ENCODE measurements around the gene SLC12A4.

Gene SLC12A4

DNA sequence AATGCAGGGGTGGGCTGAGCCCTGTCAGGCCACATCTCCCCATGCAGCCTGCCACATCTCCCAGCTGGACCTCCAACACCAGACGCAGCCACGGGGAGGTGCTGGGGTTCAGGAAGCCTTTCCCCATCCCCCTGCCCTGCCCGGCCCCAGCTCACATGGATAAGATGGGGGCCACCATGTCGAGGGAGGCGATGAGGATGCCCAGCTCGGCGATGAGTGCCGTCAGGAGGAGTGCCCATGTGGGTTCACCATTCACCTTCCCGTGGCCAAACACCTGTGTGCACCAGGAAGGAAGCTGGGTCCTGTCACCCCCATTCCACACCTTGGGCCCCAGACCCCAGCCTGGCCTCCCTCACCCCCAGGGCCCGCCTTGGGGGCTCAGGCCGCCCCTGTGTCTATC lies 18.8 kb downstream of the SLC12A4 start:
- Histone ChIP-seq H3K27me3 (replicated peaks; ENCODE audit: control insufficient read depth, insufficient read depth, low read length, poor library complexity, severe bottlenecking) (no peaks in the 10 kb centered on the region), H3K36me3 (ENCODE audit: control insufficient read depth, insufficient read depth, low read length) (peaks cover 29% of the 10 kb centered on the region), H3K4me3 (ENCODE audit: insufficient read depth, low read depth, low read length, poor library complexity, severe bottlenecking) (no peak overlapping the region), H3K9me3 (ENCODE audit: control insufficient read depth, low read length) (no peaks in the 10 kb centered on the region), H3K4me1 (ENCODE audit: control insufficient read depth, insufficient read depth, low read length, poor library complexity, severe bottlenecking) (no peaks in the 10 kb centered on the region), H3K27ac (ENCODE audit: insufficient read depth, low read length, poor library complexity, severe bottlenecking) (no peak overlapping the region)
- no peak for DNase-seq

DNA sequence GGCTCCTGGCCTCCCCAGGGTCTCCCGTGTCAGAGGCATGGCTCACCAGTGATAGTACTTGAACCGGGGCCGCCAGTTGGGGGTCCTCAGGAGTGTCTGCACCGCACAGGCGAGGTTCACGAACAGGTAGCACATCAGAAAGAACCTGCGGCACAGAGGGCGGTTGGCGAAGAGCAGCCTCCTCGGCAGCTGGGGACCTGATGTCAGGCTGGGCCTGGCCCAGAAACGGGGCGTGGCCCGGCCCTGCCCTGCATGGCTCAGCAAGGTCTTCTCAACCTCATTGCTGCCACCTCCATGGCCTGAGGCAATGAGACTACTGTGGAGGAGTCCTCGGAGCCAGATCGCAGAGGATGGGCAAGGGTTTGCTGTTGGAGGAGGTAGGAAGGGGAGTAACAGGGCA lies 20.4 kb downstream of the SLC12A4 start:
- H3K36me3 ChIP-seq (ENCODE audit: control insufficient read depth, insufficient read depth, low read length) = peaks cover 28% of the 10 kb centered on the region
- H3K27ac ChIP-seq (ENCODE audit: insufficient read depth, low read length, poor library complexity, severe bottlenecking) = no peak overlapping the region
- no peaks in the 10 kb centered on the region for H3K27me3 ChIP-seq (replicated peaks; ENCODE audit: control insufficient read depth, insufficient read depth, low read length, poor library complexity, severe bottlenecking)
- no peak for DNase-seq
- H3K4me3 ChIP-seq (ENCODE audit: insufficient read depth, low read depth, low read length, poor library complexity, severe bottlenecking) = no peak overlapping the region
- no peaks in the 10 kb centered on the region for H3K9me3 ChIP-seq (ENCODE audit: control insufficient read depth, low read length)
- no peaks in the 10 kb centered on the region for H3K4me1 ChIP-seq (ENCODE audit: control insufficient read depth, insufficient read depth, low read length, poor library complexity, severe bottlenecking)

DNA sequence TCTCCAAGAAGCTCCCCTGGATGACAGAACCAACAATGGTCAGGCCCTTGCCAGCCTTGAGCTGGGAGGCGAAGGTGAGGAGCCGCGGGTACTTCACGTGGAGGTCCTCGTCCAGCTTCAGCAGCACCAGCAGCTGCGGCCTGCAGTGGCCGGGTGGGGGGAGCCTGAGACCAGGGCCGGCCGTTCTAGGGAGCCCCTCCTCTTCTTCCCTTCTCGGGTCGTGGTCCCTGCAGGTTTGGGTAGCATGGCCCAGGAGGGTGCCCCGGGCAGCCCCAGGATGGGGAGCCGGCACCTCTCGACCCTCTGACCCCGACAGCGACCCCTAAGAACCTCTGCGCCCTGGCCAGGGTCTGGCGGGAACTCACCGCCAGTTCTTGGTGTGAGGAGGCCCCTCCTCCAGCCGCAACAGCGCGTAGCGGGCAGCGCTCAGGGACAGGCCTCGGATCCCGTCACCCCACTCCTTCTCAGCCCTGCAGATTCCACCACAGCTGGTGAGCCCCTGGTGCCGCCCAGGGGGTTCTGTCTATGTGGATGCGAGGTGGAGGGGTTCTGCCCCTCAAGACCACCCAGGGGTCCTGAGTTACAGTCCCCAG lies 21.4 kb downstream of the SLC12A4 start:
- Histone ChIP-seq H3K4me3 (ENCODE audit: insufficient read depth, low read depth, low read length, poor library complexity, severe bottlenecking) (no peak overlapping the region), H3K9me3 (ENCODE audit: control insufficient read depth, low read length) (no peaks in the 10 kb centered on the region), H3K27ac (ENCODE audit: insufficient read depth, low read length, poor library complexity, severe bottlenecking) (no peak overlapping the region), H3K27me3 (replicated peaks; ENCODE audit: control insufficient read depth, insufficient read depth, low read length, poor library complexity, severe bottlenecking) (no peaks in the 10 kb centered on the region), H3K4me1 (ENCODE audit: control insufficient read depth, insufficient read depth, low read length, poor library complexity, severe bottlenecking) (peaks cover 1% of the 10 kb centered on the region), H3K36me3 (ENCODE audit: control insufficient read depth, insufficient read depth, low read length) (peaks cover 28% of the 10 kb centered on the region)
- no peak for DNase-seq

DNA sequence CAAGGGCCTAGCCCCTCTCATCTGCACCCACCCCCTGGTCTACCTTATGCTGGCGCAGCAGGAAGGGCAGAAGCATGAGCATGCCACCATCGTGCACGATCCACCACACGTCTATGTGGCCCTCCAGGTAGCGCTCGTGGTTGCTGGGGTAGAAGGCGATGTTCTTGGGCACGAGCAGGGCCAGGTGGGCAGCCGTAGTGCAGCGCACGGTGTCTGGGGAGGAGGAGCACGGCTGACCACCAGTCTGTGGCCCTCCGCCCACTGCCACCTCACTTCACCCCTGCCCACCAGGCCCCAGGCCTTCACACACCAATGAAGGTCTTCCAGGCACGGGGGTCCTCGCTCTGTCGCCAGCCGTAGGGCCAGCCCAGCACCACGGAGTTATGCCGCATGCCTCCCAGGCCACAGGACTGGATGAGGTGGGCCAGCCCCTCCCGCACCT lies 22.3 kb downstream of the SLC12A4 start:
- Histone ChIP-seq H3K9me3 (ENCODE audit: control insufficient read depth, low read length) (no peaks in the 10 kb centered on the region), H3K36me3 (ENCODE audit: control insufficient read depth, insufficient read depth, low read length) (peaks cover 28% of the 10 kb centered on the region), H3K27ac (ENCODE audit: insufficient read depth, low read length, poor library complexity, severe bottlenecking) (no peak overlapping the region), H3K4me1 (ENCODE audit: control insufficient read depth, insufficient read depth, low read length, poor library complexity, severe bottlenecking) (peaks cover 7% of the 10 kb centered on the region), H3K27me3 (replicated peaks; ENCODE audit: control insufficient read depth, insufficient read depth, low read length, poor library complexity, severe bottlenecking) (no peaks in the 10 kb centered on the region), H3K4me3 (ENCODE audit: insufficient read depth, low read depth, low read length, poor library complexity, severe bottlenecking) (no peak overlapping the region)
- no peak for DNase-seq

DNA sequence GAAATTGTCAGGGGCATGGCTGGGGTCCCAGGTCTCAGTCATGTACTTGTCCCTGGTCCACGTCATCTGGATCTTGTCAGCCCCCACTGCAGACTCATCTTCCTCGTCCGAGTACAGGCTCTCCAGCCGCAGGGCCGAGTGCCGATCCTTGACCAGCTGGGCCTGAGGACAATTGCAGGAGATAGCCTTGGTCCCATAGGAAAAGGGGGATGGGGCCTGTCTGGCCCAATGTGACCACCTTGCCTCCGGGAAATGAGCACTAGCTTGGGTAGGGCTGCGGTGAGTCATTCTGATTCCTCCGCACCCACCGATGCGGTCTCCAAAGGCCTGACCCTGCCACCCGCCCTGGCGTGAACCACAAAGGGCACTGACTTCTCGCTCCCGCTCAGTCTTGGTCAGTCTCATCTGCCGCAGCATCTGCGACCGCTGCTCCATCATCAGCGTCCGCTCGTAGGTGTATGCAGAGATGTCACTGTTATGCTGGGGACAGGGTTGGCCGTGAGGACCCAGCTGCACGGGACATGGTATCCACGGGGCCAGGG lies 23.0 kb downstream of the SLC12A4 start:
- DNase-seq = no peak
- Histone ChIP-seq H3K4me3 (ENCODE audit: insufficient read depth, low read depth, low read length, poor library complexity, severe bottlenecking) (no peak overlapping the region), H3K4me1 (ENCODE audit: control insufficient read depth, insufficient read depth, low read length, poor library complexity, severe bottlenecking) (peaks cover 8% of the 10 kb centered on the region), H3K27ac (ENCODE audit: insufficient read depth, low read length, poor library complexity, severe bottlenecking) (no peak overlapping the region), H3K36me3 (ENCODE audit: control insufficient read depth, insufficient read depth, low read length) (peaks cover 28% of the 10 kb centered on the region), H3K27me3 (replicated peaks; ENCODE audit: control insufficient read depth, insufficient read depth, low read length, poor library complexity, severe bottlenecking) (no peaks in the 10 kb centered on the region), H3K9me3 (ENCODE audit: control insufficient read depth, low read length) (no peaks in the 10 kb centered on the region)

DNA sequence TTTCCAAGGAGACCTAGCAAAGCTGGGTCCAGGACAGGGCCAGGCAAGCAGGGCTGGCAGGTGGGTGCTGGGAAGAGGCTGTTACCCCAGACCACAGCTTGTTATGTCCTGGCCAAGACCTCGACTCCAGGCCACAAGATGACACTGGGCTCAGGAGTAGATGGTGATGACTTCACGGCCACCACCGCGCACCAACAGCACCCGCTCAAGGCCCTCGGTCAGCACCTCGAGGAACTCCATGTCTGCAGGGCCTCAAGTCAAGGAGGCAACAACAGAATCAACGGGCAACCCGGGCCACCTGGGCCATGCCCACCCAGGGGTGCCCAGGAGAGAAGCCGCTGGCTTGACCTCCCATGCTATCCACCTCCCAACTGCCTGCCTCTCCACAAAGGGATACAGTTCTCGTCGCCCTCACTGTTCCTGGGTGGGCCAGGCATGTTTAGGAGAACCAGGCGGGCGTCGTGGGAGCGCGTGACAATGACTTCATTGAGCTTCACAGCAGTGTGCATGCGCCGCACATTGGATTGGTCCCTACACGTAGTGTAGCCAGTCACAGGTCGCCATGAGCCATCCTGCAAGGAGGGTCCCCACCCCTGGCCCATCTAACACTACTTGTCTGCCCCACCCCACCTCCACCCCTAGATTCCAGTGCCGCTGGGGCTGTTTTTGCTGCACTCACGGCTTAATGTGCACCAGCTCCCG lies 23.6 kb downstream of the SLC12A4 start:
- Histone ChIP-seq H3K36me3 (ENCODE audit: control insufficient read depth, insufficient read depth, low read length) (peaks cover 25% of the 10 kb centered on the region), H3K27ac (ENCODE audit: insufficient read depth, low read length, poor library complexity, severe bottlenecking) (no peak overlapping the region), H3K9me3 (ENCODE audit: control insufficient read depth, low read length) (no peaks in the 10 kb centered on the region), H3K27me3 (replicated peaks; ENCODE audit: control insufficient read depth, insufficient read depth, low read length, poor library complexity, severe bottlenecking) (no peaks in the 10 kb centered on the region), H3K4me1 (ENCODE audit: control insufficient read depth, insufficient read depth, low read length, poor library complexity, severe bottlenecking) (peaks cover 15% of the 10 kb centered on the region), H3K4me3 (ENCODE audit: insufficient read depth, low read depth, low read length, poor library complexity, severe bottlenecking) (no peak overlapping the region)
- no peak for DNase-seq

DNA sequence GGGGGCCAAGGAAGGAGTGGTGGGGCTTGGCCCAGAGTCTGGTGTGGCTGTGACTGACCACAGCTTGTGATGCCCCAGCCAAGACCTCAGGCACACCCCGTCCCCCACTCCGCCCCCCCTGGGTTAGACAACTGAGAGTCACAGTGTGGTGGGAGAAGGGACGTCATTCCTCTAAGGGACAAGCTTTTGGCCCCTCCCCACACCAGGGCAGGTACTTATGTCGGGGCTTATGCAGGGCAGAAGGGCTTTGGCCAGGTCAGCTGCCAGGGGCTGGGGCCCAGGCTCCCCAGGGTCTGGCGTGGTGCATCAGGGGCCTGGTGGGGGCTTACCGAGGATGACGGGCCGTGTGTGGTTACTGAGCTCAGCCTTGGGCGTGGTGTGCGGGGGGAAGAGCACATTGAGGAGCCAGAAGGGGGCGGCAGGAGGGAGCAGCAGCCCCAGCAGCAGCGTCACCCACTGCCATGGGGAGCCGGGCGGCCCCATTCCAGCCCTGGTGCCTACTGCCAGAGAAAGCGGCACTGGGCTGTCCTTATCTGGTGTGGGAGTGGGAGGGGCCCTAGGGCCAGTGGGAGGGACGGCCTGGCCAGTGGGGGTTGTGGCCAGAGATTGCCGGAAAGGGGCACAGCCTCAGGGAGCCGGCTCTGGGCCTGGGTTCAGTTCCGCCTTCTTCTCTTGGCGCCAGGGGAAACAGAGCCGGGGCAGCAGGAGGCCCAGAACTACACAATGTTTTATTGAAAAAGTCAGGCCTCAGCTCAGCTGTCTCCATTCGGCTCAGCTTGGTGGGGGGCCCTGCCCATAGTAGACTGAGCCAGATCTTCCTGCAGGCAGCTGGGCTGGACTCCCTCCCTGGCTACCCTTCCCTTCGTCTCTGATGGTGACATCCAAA lies 24.6 kb downstream of the SLC12A4 start, which contains the start of gene LCAT:
Gene LCAT (minus strand): TSS at position 502 of the 886 bp plus-strand sequence. CDS start 19 bp downstream, at position 483.
- Histone ChIP-seq H3K4me3 (ENCODE audit: insufficient read depth, low read depth, low read length, poor library complexity, severe bottlenecking) (no peak within 1 kb of the TSS), H3K27ac (ENCODE audit: insufficient read depth, low read length, poor library complexity, severe bottlenecking) (no peak within 1 kb of the TSS), H3K4me1 (ENCODE audit: control insufficient read depth, insufficient read depth, low read length, poor library complexity, severe bottlenecking) (peaks cover 18% of the 10 kb centered on the region), H3K27me3 (replicated peaks; ENCODE audit: control insufficient read depth, insufficient read depth, low read length, poor library complexity, severe bottlenecking) (no peaks in the 10 kb centered on the region), H3K9me3 (ENCODE audit: control insufficient read depth, low read length) (no peaks in the 10 kb centered on the region), H3K36me3 (ENCODE audit: control insufficient read depth, insufficient read depth, low read length) (peaks cover 22% of the 10 kb centered on the region)
- no peak for DNase-seq

DNA sequence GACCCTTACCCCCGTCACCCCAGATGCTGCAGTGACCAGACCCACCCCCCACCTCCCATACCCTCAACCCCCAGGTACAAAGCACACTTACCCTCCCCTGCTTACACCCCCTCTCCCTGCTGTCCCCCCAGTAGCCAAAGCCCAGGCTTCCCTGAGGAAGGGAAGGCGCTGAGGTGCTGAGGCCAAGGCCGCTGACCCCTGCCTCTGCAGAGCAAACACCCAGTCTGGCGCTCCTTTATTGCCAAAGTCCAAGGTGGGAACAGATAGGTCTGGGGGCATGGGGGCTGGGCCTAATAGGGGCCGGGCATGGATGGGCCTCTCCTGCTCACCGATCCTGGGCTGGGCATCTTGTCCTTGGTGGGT lies 25.2 kb downstream of the SLC12A4 start:
- Histone ChIP-seq H3K27ac (ENCODE audit: insufficient read depth, low read length, poor library complexity, severe bottlenecking) (no peak overlapping the region), H3K9me3 (ENCODE audit: control insufficient read depth, low read length) (no peaks in the 10 kb centered on the region), H3K4me3 (ENCODE audit: insufficient read depth, low read depth, low read length, poor library complexity, severe bottlenecking) (no peak overlapping the region), H3K4me1 (ENCODE audit: control insufficient read depth, insufficient read depth, low read length, poor library complexity, severe bottlenecking) (peaks cover 18% of the 10 kb centered on the region), H3K27me3 (replicated peaks; ENCODE audit: control insufficient read depth, insufficient read depth, low read length, poor library complexity, severe bottlenecking) (no peaks in the 10 kb centered on the region), H3K36me3 (ENCODE audit: control insufficient read depth, insufficient read depth, low read length) (peaks cover 22% of the 10 kb centered on the region)
- no peak for DNase-seq

DNA sequence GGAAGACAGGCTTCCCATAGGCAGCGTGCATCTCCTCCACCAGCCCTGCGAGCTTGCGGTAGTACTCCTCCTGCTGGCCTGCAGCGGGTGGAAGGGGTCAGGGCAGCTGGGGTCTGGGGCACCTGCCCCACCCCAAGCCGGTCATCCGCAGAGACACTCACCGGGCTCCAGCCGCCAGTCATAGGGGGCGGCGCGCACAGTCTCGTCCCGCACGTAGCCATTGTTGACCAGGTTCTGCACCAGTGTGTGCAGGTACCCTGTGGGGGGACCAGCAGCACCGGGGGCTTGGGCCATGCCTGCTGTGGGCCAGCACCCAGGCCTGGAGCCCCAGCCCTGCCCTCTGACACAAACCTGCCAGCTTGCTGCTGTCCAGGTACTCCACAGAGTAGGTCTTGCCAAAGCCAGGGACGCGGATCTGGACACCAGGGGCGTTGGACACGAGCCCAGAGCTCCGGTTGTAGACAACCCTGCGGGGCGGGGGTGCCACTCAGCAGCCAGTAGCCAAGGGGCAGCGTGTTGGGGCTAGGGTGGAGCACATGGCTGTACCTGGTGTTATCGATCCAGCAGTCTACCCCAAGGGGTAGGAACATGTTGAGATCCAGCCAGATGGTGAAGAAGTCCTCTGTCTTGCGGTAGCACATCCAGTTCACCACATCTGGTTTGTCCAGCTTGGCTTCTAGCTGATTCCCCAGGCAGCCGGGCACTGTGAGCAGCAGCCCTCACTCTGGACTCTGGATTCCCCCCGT lies 25.8 kb downstream of the SLC12A4 start:
- no peaks in the 10 kb centered on the region for H3K27me3 ChIP-seq (replicated peaks; ENCODE audit: control insufficient read depth, insufficient read depth, low read length, poor library complexity, severe bottlenecking)
- DNase-seq = no peak
- H3K9me3 ChIP-seq (ENCODE audit: control insufficient read depth, low read length) = no peaks in the 10 kb centered on the region
- H3K4me1 ChIP-seq (ENCODE audit: control insufficient read depth, insufficient read depth, low read length, poor library complexity, severe bottlenecking) = peaks cover 18% of the 10 kb centered on the region
- H3K36me3 ChIP-seq (ENCODE audit: control insufficient read depth, insufficient read depth, low read length) = peaks cover 22% of the 10 kb centered on the region
- no peak overlapping the region for H3K4me3 ChIP-seq (ENCODE audit: insufficient read depth, low read depth, low read length, poor library complexity, severe bottlenecking)
- H3K27ac ChIP-seq (ENCODE audit: insufficient read depth, low read length, poor library complexity, severe bottlenecking) = no peak overlapping the region

All from effector memory CD4-positive, alpha-beta T cell (primary cell).